Measurements from ENCODE around the gene L3MBTL4. TPM values are rescaled to one million over a fixed set of nuclear protein-coding genes. Genes with fewer than 3 reads are reported as not detected.

The L3MBTL4 gene
- total RNA-seq, 1 experiment from 2014 or later, result 0.87 TPM

DNA sequence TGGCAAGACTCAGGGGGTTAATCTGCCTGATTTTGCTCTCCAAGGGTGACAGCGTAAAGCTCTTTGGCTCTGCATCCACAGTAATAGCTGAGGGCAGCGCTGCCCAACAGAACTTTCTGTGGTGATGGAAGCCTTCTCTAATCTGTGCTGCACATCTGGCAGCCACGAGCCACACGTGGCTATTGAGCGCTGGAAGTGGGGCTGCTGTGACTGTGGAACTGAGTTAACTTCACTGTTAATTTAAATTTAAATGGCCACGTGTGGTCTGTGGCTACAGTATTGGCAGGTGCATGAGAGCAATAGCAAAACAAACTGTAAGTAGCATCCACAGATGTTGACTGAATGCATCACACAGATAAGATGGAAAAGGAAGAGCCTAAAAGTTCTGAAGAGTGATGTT lies 472.1 kb downstream of the L3MBTL4 start:
- ChIA-PET CTCF (no interaction called here), POLR2A (no interaction called here)
- Histone ChIP-seq H3K9me3 (ENCODE audit: control insufficient read depth, insufficient read depth, low read depth, low read length) (no peaks in the 10 kb centered on the region), H3K36me3 (ENCODE audit: control insufficient read depth, insufficient read depth, low read length) (no peaks in the 10 kb centered on the region), H3K27me3 (ENCODE audit: control insufficient read depth, insufficient read depth, low read length) (no peaks in the 10 kb centered on the region; the same call in 1 of the 2 replicates), H3K4me1 (ENCODE audit: control insufficient read depth, insufficient read depth, low read length) (no peaks in the 10 kb centered on the region), H3K4me3 (ENCODE audit: low read depth in 2 of 2, low read length in 2 of 2) (no peak overlapping the region), H3K27ac (ENCODE audit: low read length) (no peak overlapping the region)
- TF ChIP-seq, protein P1, sequence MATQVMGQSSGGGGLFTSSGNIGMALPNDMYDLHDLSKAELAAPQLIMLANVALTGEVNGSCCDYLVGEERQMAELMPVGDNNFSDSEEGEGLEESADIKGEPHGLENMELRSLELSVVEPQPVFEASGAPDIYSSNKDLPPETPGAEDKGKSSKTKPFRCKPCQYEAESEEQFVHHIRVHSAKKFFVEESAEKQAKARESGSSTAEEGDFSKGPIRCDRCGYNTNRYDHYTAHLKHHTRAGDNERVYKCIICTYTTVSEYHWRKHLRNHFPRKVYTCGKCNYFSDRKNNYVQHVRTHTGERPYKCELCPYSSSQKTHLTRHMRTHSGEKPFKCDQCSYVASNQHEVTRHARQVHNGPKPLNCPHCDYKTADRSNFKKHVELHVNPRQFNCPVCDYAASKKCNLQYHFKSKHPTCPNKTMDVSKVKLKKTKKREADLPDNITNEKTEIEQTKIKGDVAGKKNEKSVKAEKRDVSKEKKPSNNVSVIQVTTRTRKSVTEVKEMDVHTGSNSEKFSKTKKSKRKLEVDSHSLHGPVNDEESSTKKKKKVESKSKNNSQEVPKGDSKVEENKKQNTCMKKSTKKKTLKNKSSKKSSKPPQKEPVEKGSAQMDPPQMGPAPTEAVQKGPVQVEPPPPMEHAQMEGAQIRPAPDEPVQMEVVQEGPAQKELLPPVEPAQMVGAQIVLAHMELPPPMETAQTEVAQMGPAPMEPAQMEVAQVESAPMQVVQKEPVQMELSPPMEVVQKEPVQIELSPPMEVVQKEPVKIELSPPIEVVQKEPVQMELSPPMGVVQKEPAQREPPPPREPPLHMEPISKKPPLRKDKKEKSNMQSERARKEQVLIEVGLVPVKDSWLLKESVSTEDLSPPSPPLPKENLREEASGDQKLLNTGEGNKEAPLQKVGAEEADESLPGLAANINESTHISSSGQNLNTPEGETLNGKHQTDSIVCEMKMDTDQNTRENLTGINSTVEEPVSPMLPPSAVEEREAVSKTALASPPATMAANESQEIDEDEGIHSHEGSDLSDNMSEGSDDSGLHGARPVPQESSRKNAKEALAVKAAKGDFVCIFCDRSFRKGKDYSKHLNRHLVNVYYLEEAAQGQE (IDR thresholded peaks at IDR 0.05; ENCODE audit: insufficient read depth in 1 of 2, low read depth in 2 of 2, low read length in 1 of 2), result no peak
- TF ChIP-seq SIN3A (IDR thresholded peaks at IDR 0.05; ENCODE audit: borderline replicate concordance, insufficient read depth, low read depth, low read length) (no peak), POLR2AphosphoS5 (IDR thresholded peaks at IDR 0.05; ENCODE audit: low read depth, low read length) (no peak), TCF7L2 (IDR thresholded peaks at IDR 0.05; ENCODE audit: low read depth, low read length) (no peak)
- TF ChIP-seq, protein P2, sequence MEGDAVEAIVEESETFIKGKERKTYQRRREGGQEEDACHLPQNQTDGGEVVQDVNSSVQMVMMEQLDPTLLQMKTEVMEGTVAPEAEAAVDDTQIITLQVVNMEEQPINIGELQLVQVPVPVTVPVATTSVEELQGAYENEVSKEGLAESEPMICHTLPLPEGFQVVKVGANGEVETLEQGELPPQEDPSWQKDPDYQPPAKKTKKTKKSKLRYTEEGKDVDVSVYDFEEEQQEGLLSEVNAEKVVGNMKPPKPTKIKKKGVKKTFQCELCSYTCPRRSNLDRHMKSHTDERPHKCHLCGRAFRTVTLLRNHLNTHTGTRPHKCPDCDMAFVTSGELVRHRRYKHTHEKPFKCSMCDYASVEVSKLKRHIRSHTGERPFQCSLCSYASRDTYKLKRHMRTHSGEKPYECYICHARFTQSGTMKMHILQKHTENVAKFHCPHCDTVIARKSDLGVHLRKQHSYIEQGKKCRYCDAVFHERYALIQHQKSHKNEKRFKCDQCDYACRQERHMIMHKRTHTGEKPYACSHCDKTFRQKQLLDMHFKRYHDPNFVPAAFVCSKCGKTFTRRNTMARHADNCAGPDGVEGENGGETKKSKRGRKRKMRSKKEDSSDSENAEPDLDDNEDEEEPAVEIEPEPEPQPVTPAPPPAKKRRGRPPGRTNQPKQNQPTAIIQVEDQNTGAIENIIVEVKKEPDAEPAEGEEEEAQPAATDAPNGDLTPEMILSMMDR (IDR thresholded peaks at IDR 0.05), result no peak
- DNase-seq (ENCODE audit: low read depth, low spot score) (no peak), ATAC-seq (no peak)
- in situ Hi-C loops (cut with HindIII; ENCODE audit: low pct_unique_long_range_greater_than_20kb, low sequenced_read_pairs) (no loop called here), intact Hi-C loops (cut with micrococcal nuclease; ENCODE audit: unreplicated experiment) (no loop called here)
- BruUV-seq (replicated peaks), result no TSS peak

DNA sequence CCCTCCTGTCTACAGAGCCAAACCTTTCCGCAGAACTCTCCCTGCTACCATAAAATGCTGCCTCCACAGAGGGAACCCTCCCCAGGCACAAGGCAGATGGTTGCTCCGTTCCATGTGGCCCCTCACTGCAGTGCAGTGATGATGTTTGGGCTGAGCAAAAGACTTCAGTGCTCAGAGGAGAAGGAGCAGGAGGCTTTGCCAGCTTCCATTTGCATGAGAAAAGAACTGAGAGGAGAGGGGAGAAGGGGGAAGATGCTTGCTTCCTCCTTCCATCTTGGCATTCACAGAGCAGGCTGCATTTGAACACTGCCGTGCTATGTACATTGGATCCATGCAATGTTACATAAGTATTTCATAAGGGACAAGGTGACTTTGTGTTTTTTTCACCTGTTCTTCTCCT lies 472.8 kb downstream of the L3MBTL4 start:
- CTCF ChIA-PET, result no interaction called here
- no peaks in the 10 kb centered on the region for H3K9me3 ChIP-seq (ENCODE audit: control insufficient read depth, insufficient read depth, low read depth, low read length)
- BruUV-seq (replicated peaks), result no TSS peak
- no peak for ATAC-seq
- no peak overlapping the region for H3K27ac ChIP-seq (ENCODE audit: low read length)
- TF ChIP-seq TCF7L2 (IDR thresholded peaks at IDR 0.05; ENCODE audit: low read depth, low read length) (no peak), POLR2AphosphoS5 (IDR thresholded peaks at IDR 0.05; ENCODE audit: low read depth, low read length) (no peak), SIN3A (IDR thresholded peaks at IDR 0.05; ENCODE audit: borderline replicate concordance, insufficient read depth, low read depth, low read length) (no peak)
- TF ChIP-seq, protein P2 (IDR thresholded peaks at IDR 0.05), result no peak
- TF ChIP-seq, protein P1 (IDR thresholded peaks at IDR 0.05; ENCODE audit: insufficient read depth in 1 of 2, low read depth in 2 of 2, low read length in 1 of 2), result no peak
- H3K4me1 ChIP-seq (ENCODE audit: control insufficient read depth, insufficient read depth, low read length), result no peaks in the 10 kb centered on the region
- no peaks in the 10 kb centered on the region; the same call in 1 of the 2 replicates for H3K27me3 ChIP-seq (ENCODE audit: control insufficient read depth, insufficient read depth, low read length)
- DNase-seq (ENCODE audit: low read depth, low spot score), result no peak
- POLR2A ChIA-PET, result no interaction called here
- intact Hi-C loops (cut with micrococcal nuclease; ENCODE audit: unreplicated experiment) (no loop called here), in situ Hi-C loops (cut with HindIII; ENCODE audit: low pct_unique_long_range_greater_than_20kb, low sequenced_read_pairs) (no loop called here)
- H3K4me3 ChIP-seq (ENCODE audit: low read depth in 2 of 2, low read length in 2 of 2), result no peak overlapping the region
- H3K36me3 ChIP-seq (ENCODE audit: control insufficient read depth, insufficient read depth, low read length), result no peaks in the 10 kb centered on the region

Measured in Panc1 (cell line).